ENCODE results near the gene SLC29A2. TPM values are rescaled to one million over a fixed set of nuclear protein-coding genes. Genes with fewer than 3 reads are reported as not detected.

Gene SLC29A2
- total and polyA plus RNA-seq, 4 donors: 1.2 to 3.3 (median 1.5) TPM

DNA sequence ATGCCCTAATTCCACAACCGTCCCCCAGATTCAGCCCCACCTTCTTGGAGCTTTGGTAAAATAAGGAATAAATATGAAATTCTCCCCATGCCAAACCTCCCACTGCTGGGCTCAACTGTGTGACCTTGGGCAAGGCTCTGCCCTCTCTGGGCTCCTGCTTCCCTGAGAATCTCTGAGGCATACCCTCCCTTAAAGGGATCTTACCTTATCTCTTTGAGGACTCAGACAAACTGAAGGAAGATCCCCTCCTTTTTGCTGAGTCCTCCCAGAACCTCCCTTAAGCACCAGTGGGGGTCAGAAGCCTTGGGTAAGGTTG is 57.4 kb downstream of the SLC29A2 start:
- no peaks in the 10 kb centered on the region for H3K9me3 ChIP-seq (ENCODE audit: control insufficient read depth in 4 of 4, low read length in 3 of 4)
- H3K36me3 ChIP-seq (ENCODE audit: control insufficient read depth in 4 of 4, insufficient read depth in 3 of 4, low read depth in 1 of 4, low read length in 3 of 4): no peaks in the 10 kb centered on the region
- TF ChIP-seq JUND (IDR thresholded peaks at IDR 0.05) (no peak), TAF1 (conservative IDR thresholded peaks at IDR 0.05) (no peak), FOXA2 (IDR thresholded peaks at IDR 0.05) (no peak), FOXA1 (IDR thresholded peaks at IDR 0.05) (no peak), YY1 (IDR thresholded peaks at IDR 0.05) (no peak), NR2F2 (IDR thresholded peaks at IDR 0.05) (no peak), RXRA (IDR thresholded peaks at IDR 0.05) (no peak), GABPA (IDR thresholded peaks at IDR 0.05 in 1 of 2, conservative IDR thresholded peaks at IDR 0.05 in 1 of 2) (no peak), HNF4A (conservative IDR thresholded peaks at IDR 0.05) (no peak), SP1 (IDR thresholded peaks at IDR 0.05) (no peak), RAD21 (IDR thresholded peaks at IDR 0.05) (no peak), EGR1 (IDR thresholded peaks at IDR 0.05; ENCODE audit: low read depth in 2 of 2) (no peak)
- TF ChIP-seq, protein P1, sequence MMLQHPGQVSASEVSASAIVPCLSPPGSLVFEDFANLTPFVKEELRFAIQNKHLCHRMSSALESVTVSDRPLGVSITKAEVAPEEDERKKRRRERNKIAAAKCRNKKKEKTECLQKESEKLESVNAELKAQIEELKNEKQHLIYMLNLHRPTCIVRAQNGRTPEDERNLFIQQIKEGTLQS (IDR thresholded peaks at IDR 0.05): no peak
- TF ChIP-seq, protein P2, sequence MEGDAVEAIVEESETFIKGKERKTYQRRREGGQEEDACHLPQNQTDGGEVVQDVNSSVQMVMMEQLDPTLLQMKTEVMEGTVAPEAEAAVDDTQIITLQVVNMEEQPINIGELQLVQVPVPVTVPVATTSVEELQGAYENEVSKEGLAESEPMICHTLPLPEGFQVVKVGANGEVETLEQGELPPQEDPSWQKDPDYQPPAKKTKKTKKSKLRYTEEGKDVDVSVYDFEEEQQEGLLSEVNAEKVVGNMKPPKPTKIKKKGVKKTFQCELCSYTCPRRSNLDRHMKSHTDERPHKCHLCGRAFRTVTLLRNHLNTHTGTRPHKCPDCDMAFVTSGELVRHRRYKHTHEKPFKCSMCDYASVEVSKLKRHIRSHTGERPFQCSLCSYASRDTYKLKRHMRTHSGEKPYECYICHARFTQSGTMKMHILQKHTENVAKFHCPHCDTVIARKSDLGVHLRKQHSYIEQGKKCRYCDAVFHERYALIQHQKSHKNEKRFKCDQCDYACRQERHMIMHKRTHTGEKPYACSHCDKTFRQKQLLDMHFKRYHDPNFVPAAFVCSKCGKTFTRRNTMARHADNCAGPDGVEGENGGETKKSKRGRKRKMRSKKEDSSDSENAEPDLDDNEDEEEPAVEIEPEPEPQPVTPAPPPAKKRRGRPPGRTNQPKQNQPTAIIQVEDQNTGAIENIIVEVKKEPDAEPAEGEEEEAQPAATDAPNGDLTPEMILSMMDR (IDR thresholded peaks at IDR 0.05; ENCODE audit: low read depth, low read length, missing input control): no peak
- TF ChIP-seq, protein P3, sequence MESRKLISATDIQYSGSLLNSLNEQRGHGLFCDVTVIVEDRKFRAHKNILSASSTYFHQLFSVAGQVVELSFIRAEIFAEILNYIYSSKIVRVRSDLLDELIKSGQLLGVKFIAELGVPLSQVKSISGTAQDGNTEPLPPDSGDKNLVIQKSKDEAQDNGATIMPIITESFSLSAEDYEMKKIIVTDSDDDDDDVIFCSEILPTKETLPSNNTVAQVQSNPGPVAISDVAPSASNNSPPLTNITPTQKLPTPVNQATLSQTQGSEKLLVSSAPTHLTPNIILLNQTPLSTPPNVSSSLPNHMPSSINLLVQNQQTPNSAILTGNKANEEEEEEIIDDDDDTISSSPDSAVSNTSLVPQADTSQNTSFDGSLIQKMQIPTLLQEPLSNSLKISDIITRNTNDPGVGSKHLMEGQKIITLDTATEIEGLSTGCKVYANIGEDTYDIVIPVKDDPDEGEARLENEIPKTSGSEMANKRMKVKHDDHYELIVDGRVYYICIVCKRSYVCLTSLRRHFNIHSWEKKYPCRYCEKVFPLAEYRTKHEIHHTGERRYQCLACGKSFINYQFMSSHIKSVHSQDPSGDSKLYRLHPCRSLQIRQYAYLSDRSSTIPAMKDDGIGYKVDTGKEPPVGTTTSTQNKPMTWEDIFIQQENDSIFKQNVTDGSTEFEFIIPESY (IDR thresholded peaks at IDR 0.05): no peak
- TF ChIP-seq, protein P4, sequence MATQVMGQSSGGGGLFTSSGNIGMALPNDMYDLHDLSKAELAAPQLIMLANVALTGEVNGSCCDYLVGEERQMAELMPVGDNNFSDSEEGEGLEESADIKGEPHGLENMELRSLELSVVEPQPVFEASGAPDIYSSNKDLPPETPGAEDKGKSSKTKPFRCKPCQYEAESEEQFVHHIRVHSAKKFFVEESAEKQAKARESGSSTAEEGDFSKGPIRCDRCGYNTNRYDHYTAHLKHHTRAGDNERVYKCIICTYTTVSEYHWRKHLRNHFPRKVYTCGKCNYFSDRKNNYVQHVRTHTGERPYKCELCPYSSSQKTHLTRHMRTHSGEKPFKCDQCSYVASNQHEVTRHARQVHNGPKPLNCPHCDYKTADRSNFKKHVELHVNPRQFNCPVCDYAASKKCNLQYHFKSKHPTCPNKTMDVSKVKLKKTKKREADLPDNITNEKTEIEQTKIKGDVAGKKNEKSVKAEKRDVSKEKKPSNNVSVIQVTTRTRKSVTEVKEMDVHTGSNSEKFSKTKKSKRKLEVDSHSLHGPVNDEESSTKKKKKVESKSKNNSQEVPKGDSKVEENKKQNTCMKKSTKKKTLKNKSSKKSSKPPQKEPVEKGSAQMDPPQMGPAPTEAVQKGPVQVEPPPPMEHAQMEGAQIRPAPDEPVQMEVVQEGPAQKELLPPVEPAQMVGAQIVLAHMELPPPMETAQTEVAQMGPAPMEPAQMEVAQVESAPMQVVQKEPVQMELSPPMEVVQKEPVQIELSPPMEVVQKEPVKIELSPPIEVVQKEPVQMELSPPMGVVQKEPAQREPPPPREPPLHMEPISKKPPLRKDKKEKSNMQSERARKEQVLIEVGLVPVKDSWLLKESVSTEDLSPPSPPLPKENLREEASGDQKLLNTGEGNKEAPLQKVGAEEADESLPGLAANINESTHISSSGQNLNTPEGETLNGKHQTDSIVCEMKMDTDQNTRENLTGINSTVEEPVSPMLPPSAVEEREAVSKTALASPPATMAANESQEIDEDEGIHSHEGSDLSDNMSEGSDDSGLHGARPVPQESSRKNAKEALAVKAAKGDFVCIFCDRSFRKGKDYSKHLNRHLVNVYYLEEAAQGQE (IDR thresholded peaks at IDR 0.05): no peak
- TF ChIP-seq, protein P5, sequence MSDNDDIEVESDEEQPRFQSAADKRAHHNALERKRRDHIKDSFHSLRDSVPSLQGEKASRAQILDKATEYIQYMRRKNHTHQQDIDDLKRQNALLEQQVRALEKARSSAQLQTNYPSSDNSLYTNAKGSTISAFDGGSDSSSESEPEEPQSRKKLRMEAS (IDR thresholded peaks at IDR 0.05): no peak
- H3K27me3 ChIP-seq (ENCODE audit: control insufficient read depth in 4 of 4, insufficient read depth in 4 of 4, low read length in 3 of 4): no peaks in the 10 kb centered on the region
- H3K27ac ChIP-seq (ENCODE audit: low read depth in 1 of 2, low read length in 2 of 2): peak overlapping the region in 1 of 2 donors; percentile 86
- no peak for DNase-seq (ENCODE audit: low spot score)
- 85% methylated on average over 1 of the region's 1 CpG for WGBS
- H3K4me3 ChIP-seq (ENCODE audit: low read depth in 1 of 3, low read length in 3 of 3): no peak overlapping the region
- H3K9ac ChIP-seq (ENCODE audit: low read depth in 1 of 2, low read length in 2 of 2): no peak overlapping the region
- peaks cover 7 to 24% (median 13%) of the 10 kb centered on the region in 4 donors for H3K4me1 ChIP-seq (ENCODE audit: control insufficient read depth in 4 of 4, insufficient read depth in 4 of 4, low read length in 3 of 4)

All from liver (tissue), 9 donors.